A549 treated with AZD2906 at 1 μM for 4 hours (cell line): ENCODE data around the gene CYP3A5. TPM values are rescaled to one million over a fixed set of nuclear protein-coding genes. Genes with fewer than 3 reads are reported as not detected.

ENCODE experiments used
- total RNA-seq: library from RNA; stranded (reverse); fragments of 200-300 nt; extraction: Qiagen RNA extraction; gene quantifications from 5 replicates; pipeline ENCODE4 v1.2.3, GENCODE V29; 2022

Gene CYP3A5
- total RNA-seq: 1.1 to 1.9 TPM (median 1.4 TPM) in 5 replicates

GRCh38 chr7:99679400-99680191, at the start of gene CYP3A5:
Gene CYP3A5 (minus strand): TSS chr7:99679996. CDS start chr7:99679896, 100 bp downstream.

GRCh38 chr7:99616359-99617191, 63.2 kb downstream of the CYP3A5 start, which contains the start of gene ZSCAN25:
Gene ZSCAN25 (plus strand): TSS chr7:99616946. CDS start chr7:99619607, 2,661 bp downstream.

Other genes starting within 250 kb of the CYP3A5 start
- 6.1 to 7.3 TPM (median 6.9 TPM) in 5 replicates for gene PTCD1, start 241.2 kb downstream of the CYP3A5 start, total RNA-seq
- gene CPSF4, start 241.1 kb downstream of the CYP3A5 start, total RNA-seq: 30.8 to 42.9 TPM (median 41.9 TPM) in 5 replicates
- 902 to 1,182 TPM (median 918 TPM) in 5 replicates for gene ATP5MF, start 213.8 kb downstream of the CYP3A5 start, total RNA-seq
- 7.8 to 9.1 TPM (median 8.3 TPM) in 5 replicates for gene ZNF789, start 207.1 kb downstream of the CYP3A5 start, total RNA-seq
- gene ZNF394, start 179.7 kb downstream of the CYP3A5 start, total RNA-seq: 15.9 to 18.4 TPM (median 17.9 TPM) in 5 replicates
- 8.3 to 10.8 TPM (median 8.8 TPM) in 5 replicates for gene ZKSCAN5, start 175.3 kb downstream of the CYP3A5 start, total RNA-seq
- 5.8 to 6.3 TPM (median 6.1 TPM) in 5 replicates for gene FAM200A, start 127.9 kb downstream of the CYP3A5 start, total RNA-seq
- 52.0 to 56.0 TPM (median 53.0 TPM) in 5 replicates for gene ZNF655, start 121.4 kb downstream of the CYP3A5 start, total RNA-seq
- 0.79 to 1.2 TPM (median 1.0 TPM) in 5 replicates for gene TMEM225B, start 81.7 kb downstream of the CYP3A5 start, total RNA-seq
- gene ZSCAN25, start 63.0 kb downstream of the CYP3A5 start, total RNA-seq: 8.2 to 9.6 TPM (median 8.9 TPM) in 5 replicates
- 0.05 TPM in 1 of 5 replicates, not detected in the others for gene CYP3A7, start 55.2 kb upstream of the CYP3A5 start, total RNA-seq
- gene CYP3A4, start 104.2 kb upstream of the CYP3A5 start, total RNA-seq: 0.06 to 0.10 TPM (median 0.10 TPM) in 4 of 5 replicates, not detected in the other
- gene CYP3A43, start 148.0 kb upstream of the CYP3A5 start, total RNA-seq: not detected in 5 replicates
- not detected in 5 replicates for gene OR2AE1, start 197.0 kb upstream of the CYP3A5 start, total RNA-seq
- 24.8 to 32.0 TPM (median 26.0 TPM) in 5 replicates for gene TRIM4, start 239.5 kb upstream of the CYP3A5 start, total RNA-seq
- 0.09 to 0.24 TPM (median 0.20 TPM) in 4 of 5 replicates, not detected in the other for gene GJC3, start 249.6 kb upstream of the CYP3A5 start, total RNA-seq